Breast epithelium (tissue), 3 donors: Measurements from ENCODE around the gene DPF1.

ENCODE experiments used
- POLR2AphosphoS5 ChIP-seq, 3 donors: sonication (generic); formaldehyde crosslinking; IDR thresholded peaks; one replicate each; pipeline ENCODE4 v1.6.1; 2017; ENCODE audit warnings: antibody characterized with exemption in 3 of 3
- TF ChIP-seq, protein P1 (sequence below), 3 donors: fragments of 450-650 bp; IDR thresholded peaks; one replicate each; pipeline ENCODE4 v1.5.1; 2016 to 2017; ENCODE audit warnings: antibody characterized with exemption in 3 of 3, mild to moderate bottlenecking in 3 of 3, moderate library complexity in 3 of 3

DNA sequence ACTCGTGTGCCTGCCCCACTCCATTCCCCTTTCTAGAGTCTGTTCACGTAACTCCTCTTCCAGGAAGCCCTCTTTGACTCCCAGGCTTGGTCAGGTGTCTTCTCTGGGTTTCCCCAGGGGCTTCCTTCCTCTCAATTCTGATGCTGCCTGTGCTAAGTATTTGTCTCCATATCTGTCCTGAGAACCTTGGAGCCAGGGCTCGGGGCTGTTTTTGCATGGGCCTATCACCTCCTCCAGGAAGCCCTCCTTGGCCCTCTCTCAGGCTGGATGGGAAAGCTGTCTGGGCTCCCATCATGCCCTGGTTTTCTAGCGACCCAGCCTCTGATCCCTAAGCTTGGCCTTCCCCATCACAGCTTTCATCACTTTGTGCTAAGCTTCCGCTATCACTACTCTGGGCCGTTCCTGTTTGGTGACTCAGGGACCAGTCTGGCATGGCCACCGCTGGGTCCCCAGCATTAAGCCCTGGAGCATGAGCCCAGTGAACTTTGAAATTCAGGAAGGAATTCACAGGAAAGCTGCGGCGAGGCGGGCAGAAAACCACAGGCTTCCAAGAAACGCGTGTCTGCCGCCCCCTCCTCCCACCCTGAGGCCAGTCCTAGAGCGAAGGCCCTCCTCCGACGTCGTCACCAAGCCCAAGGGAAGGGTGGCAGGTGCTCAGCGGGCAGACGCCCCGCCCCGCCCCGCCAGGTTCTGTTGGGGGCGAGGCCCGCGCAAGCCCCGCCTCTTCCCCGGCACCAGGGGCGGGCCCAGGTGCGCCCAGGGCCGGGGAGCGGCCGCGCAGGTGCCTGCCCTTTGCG is 39.9 kb upstream of the DPF1 start:
- TF ChIP-seq, protein P1, sequence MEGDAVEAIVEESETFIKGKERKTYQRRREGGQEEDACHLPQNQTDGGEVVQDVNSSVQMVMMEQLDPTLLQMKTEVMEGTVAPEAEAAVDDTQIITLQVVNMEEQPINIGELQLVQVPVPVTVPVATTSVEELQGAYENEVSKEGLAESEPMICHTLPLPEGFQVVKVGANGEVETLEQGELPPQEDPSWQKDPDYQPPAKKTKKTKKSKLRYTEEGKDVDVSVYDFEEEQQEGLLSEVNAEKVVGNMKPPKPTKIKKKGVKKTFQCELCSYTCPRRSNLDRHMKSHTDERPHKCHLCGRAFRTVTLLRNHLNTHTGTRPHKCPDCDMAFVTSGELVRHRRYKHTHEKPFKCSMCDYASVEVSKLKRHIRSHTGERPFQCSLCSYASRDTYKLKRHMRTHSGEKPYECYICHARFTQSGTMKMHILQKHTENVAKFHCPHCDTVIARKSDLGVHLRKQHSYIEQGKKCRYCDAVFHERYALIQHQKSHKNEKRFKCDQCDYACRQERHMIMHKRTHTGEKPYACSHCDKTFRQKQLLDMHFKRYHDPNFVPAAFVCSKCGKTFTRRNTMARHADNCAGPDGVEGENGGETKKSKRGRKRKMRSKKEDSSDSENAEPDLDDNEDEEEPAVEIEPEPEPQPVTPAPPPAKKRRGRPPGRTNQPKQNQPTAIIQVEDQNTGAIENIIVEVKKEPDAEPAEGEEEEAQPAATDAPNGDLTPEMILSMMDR (IDR thresholded peaks at IDR 0.05): no peak
- peak in 1 of 3 donors; percentile 9 for TF ChIP-seq POLR2AphosphoS5 (IDR thresholded peaks at IDR 0.05)
